IMR-90 (cell line): ENCODE measurements around the gene CFAP119. TPM values are rescaled to one million over a fixed set of nuclear protein-coding genes. Genes with fewer than 3 reads are reported as not detected.

ENCODE experiments used
- ATAC-seq: fragments of 200-7000 bp; cut with Tn5 transposase; 2 replicates; pipeline ENCODE4 v1.9.1; 2020; ENCODE audit warnings: low read depth, mild to moderate bottlenecking, moderate library complexity
- BruUV-seq: library from RNA; stranded (reverse); fragments of 400-500 nt; replicated peaks from 2 replicates; lab custom pipeline; 2021; lab: Mats Ljungman, UMichigan
- CTCF ChIA-PET: fragments of 300-600 bp; formaldehyde crosslinking; extraction: SDS; loops from one replicate; lab custom pipeline; 2021; ENCODE audit warnings: antibody characterized with exemption; lab: Yijun Ruan, JAX
- POLR2A ChIA-PET: fragments of 300-600 bp; sonication (Branson Sonifier 250); formaldehyde crosslinking; loops from one replicate; lab custom pipeline; 2022; ENCODE audit warnings: antibody characterized with exemption; ENCODE audit not compliant: unreplicated experiment; lab: Charles Lee
- DNase-seq: peaks from one replicate; pipeline ENCODE4 v3.0.0; 2013
- H2AFZ ChIP-seq: replicated peaks from 2 replicates; pipeline ENCODE3; 2013; ENCODE audit warnings: low read length, mild to moderate bottlenecking; ENCODE audit not compliant: poor library complexity
- H2AK5ac ChIP-seq: 2 replicates; pipeline ENCODE4 v1.6.1; 2013; ENCODE audit warnings: low read depth, low read length, inconsistent platforms
- H2AK9ac ChIP-seq: replicated peaks from 2 replicates; pipeline ENCODE3; 2013; ENCODE audit warnings: mild to moderate bottlenecking, low read depth, low read length, moderate library complexity; ENCODE audit not compliant: poor library complexity
- H2BK120ac ChIP-seq: 2 replicates; pipeline ENCODE4 v1.6.1; 2013; ENCODE audit warnings: low read depth, low read length, inconsistent platforms
- H2BK15ac ChIP-seq: 3 replicates; pipeline ENCODE4 v1.6.1; 2013; ENCODE audit warnings: low read depth, low read length, inconsistent platforms
- H2BK20ac ChIP-seq: 2 replicates; pipeline ENCODE4 v1.6.1; 2013; ENCODE audit warnings: low read depth, mild to moderate bottlenecking, inconsistent platforms, low read length, moderate library complexity
- H2BK5ac ChIP-seq: 2 replicates; pipeline ENCODE4 v1.6.1; 2013; ENCODE audit warnings: mild to moderate bottlenecking, low read depth, low read length, inconsistent platforms; ENCODE audit not compliant: poor library complexity, severe bottlenecking
- H3K14ac ChIP-seq: replicated peaks from 2 replicates; pipeline ENCODE4 v1.6.1; 2013; ENCODE audit warnings: low read depth, low read length, inconsistent platforms
- H3K18ac ChIP-seq: 2 replicates; pipeline ENCODE4 v1.6.1; 2013; ENCODE audit warnings: low read depth, low read length, control low read depth
- H3K23ac ChIP-seq: 2 replicates; pipeline ENCODE4 v1.6.1; 2013; ENCODE audit warnings: low read depth, low read length, inconsistent platforms
- H3K27ac ChIP-seq: 2 replicates; pipeline ENCODE4 v1.5.1; 2013; ENCODE audit warnings: mild to moderate bottlenecking, control low read depth, low read length; ENCODE audit not compliant: insufficient read depth
- H3K27me3 ChIP-seq: 2 replicates; pipeline ENCODE4 v1.6.1; 2013; ENCODE audit warnings: low read length; ENCODE audit not compliant: control insufficient read depth, insufficient read depth
- H3K36me3 ChIP-seq: 2 replicates; pipeline ENCODE4 v1.6.1; 2013; ENCODE audit warnings: low read length, mixed read lengths; ENCODE audit not compliant: control insufficient read depth, insufficient read depth
- H3K4ac ChIP-seq: 2 replicates; pipeline ENCODE4 v1.6.1; 2013; ENCODE audit warnings: low read depth, low read length, inconsistent platforms
- H3K4me1 ChIP-seq: 2 replicates; pipeline ENCODE4 v1.6.1; 2013; ENCODE audit warnings: low read length, mixed read lengths; ENCODE audit not compliant: control insufficient read depth, insufficient read depth
- H3K4me2 ChIP-seq: 2 replicates; pipeline ENCODE4 v1.6.1; 2013; ENCODE audit warnings: low read depth, mild to moderate bottlenecking, control low read depth, low read length, moderate library complexity
- H3K4me3 ChIP-seq: 2 replicates; pipeline ENCODE4 v1.5.1; 2013; ENCODE audit warnings: low read depth, mild to moderate bottlenecking, control low read depth, low read length, moderate library complexity; ENCODE audit not compliant: insufficient read depth
- H3K56ac ChIP-seq: 2 replicates; pipeline ENCODE4 v1.6.1; 2013; ENCODE audit warnings: low read length, inconsistent platforms; ENCODE audit not compliant: insufficient read depth; ENCODE audit errors: extremely low read depth
- H3K79me1 ChIP-seq, 2 experiments: 2 replicates each; pipeline ENCODE4 v1.6.1; 2013; ENCODE audit warnings: low read length in 2 of 2, inconsistent platforms in 1 of 2, low read depth in 1 of 2
- H3K9ac ChIP-seq: 2 replicates; pipeline ENCODE4 v1.6.1; 2013; ENCODE audit warnings: low read depth, low read length, control low read depth
- H3K9me1 ChIP-seq: 2 replicates; pipeline ENCODE4 v1.6.1; 2013; ENCODE audit warnings: low read length, inconsistent platforms; ENCODE audit not compliant: insufficient read depth
- H3K9me3 ChIP-seq: 2 replicates; pipeline ENCODE4 v1.6.1; 2013; ENCODE audit warnings: low read length; ENCODE audit not compliant: control insufficient read depth, insufficient read depth
- H4K20me1 ChIP-seq: 2 replicates; pipeline ENCODE4 v1.6.1; 2013; ENCODE audit warnings: low read length, inconsistent platforms; ENCODE audit not compliant: insufficient read depth
- H4K5ac ChIP-seq: 2 replicates; pipeline ENCODE4 v1.6.1; 2013; ENCODE audit warnings: mild to moderate bottlenecking, low read depth, low read length, control low read depth
- H4K8ac ChIP-seq, 2 experiments: 2 replicates each; pipeline ENCODE4 v1.6.1; 2013; ENCODE audit warnings: low read depth in 2 of 2, low read length in 2 of 2, control low read depth in 1 of 2, inconsistent platforms in 1 of 2
- H4K91ac ChIP-seq: 2 replicates; pipeline ENCODE4 v1.6.1; 2013; ENCODE audit warnings: low read depth, low read length, inconsistent platforms; ENCODE audit not compliant: insufficient read depth
- CHD1 ChIP-seq: IDR thresholded peaks from 2 replicates; pipeline ENCODE4 v1.6.1; 2012; ENCODE audit warnings: low read depth, low read length, improper control_type of control experiment
- WGBS, 2 experiments: methylation state at CpG; one replicate each; pipeline versions ENCODE4 v1.1.5 to v1.1.7; 2013; ENCODE audit warnings: missing lambda C conversion rate in 2 of 2; ENCODE audit not compliant: insufficient read length in 1 of 2; ENCODE audit errors: extremely low coverage in 2 of 2; 5-methylcytosine and 5-hydroxymethylcytosine counted together
- dilution Hi-C: fragments of 300-500 bp; cut with HindIII; formaldehyde crosslinking; loops from one replicate; pipeline ENCODE4 v1.14.3; 2018; ENCODE audit warnings: low sequenced_read_pairs; ENCODE audit not compliant: unreplicated experiment
- in situ Hi-C: fragments of 300-500 bp; cut with MboI; formaldehyde crosslinking; loops from 3 replicates; pipeline ENCODE4 v1.14.3; 2019; ENCODE audit warnings: low sequenced_read_pairs, inconsistent platforms, mixed read lengths
- intact Hi-C: fragments of 100-400 bp; cut with micrococcal nuclease; formaldehyde crosslinking; loops from 2 replicates; pipeline ENCODE4 v1.10.0; 2022
- polyA plus RNA-seq, 3 experiments: library from polyadenylated mRNA; depleted of rRNA; stranded (reverse); fragments of >200 nt; gene quantifications; 2 replicates each; pipeline ENCODE4 v1.2.3, GENCODE V29; 2012; ENCODE audit warnings: low replicate concordance in 1 of 3
- total RNA-seq: library from RNA; depleted of rRNA; stranded (reverse); fragments of >200 nt; gene quantifications from 2 replicates; pipeline ENCODE4 v1.2.3, GENCODE V29; 2012

CFAP119 gene
- total and polyA plus RNA-seq, 2 of the 4 experiments (the other 2 are of a cell fraction): 0.90 to 7.6 TPM

- Histone ChIP-seq H4K5ac (no peak overlapping the region), H3K9me3 (no peaks in the 10 kb centered on the region), H3K4me1 (no peaks in the 10 kb centered on the region), H3K27me3 (no peaks in the 10 kb centered on the region), H3K4ac (no peak overlapping the region), H2BK15ac (no peak overlapping the region), H2BK20ac (no peak overlapping the region), H4K20me1 (peaks cover 10% of the 10 kb centered on the region), H3K18ac (no peak overlapping the region), H3K27ac (no peak overlapping the region), H3K56ac (no peak overlapping the region), H4K8ac (no peak overlapping the region), H2BK120ac (no peak overlapping the region), H3K36me3 (peaks cover 76% of the 10 kb centered on the region), H3K4me2 (no peak overlapping the region), H2AK9ac (no peak overlapping the region), H2AFZ (no peak overlapping the region), H3K9ac (no peak overlapping the region), H3K23ac (no peak overlapping the region), H4K91ac (no peak overlapping the region), H3K4me3 (no peak overlapping the region), H3K9me1 (no peaks in the 10 kb centered on the region), H3K14ac (no peak overlapping the region), H3K79me1 (peaks cover 14 to 67% of the 10 kb centered on the region in 2 experiments; a peak in 3 of 4 replicates), H2AK5ac (no peak overlapping the region), H2BK5ac (no peak overlapping the region)
- no TSS peak for BruUV-seq
- CTCF ChIA-PET: no interaction called here
- 94% methylated on average over 18 of the region's 23 CpGs; no CpG with 5 or more reads in 1 of the 2 experiments for WGBS, 2 experiments
- no peak for TF ChIP-seq CHD1
- dilution Hi-C loops (no loop called here), in situ Hi-C loops (no loop called here), intact Hi-C loops (no loop called here)
- ATAC-seq (no peak), DNase-seq (no peak)
- POLR2A ChIA-PET: no interaction called here
Observed at GRCh38 chr16:30768583-30769181, 6.8 kb upstream of the CFAP119 start.
